Adrenal gland (tissue), 5 donors: ENCODE measurements around the gene CDKAL1.

Experiments used
- CTCF ChIP-seq, 6 experiments: fragments of 450-650 bp in 4 of 6; fragments of 200-600 bp in 2 of 6; sonication (generic) in 1 of 6; IDR thresholded peaks; 1 replicate in 5 of 6; 2 replicates in 1 of 6; pipeline versions ENCODE4 v1.5.1 to v1.8.0; 2016 to 2021; ENCODE audit warnings: antibody characterized with exemption in 6 of 6, mild to moderate bottlenecking in 2 of 6, moderate library complexity in 1 of 6
- POLR2A ChIP-seq, 2 donors: fragments of 450-650 bp; IDR thresholded peaks; one replicate each; pipeline ENCODE4 v1.6.1; 2017; ENCODE audit warnings: antibody characterized with exemption in 2 of 2, mild to moderate bottlenecking in 2 of 2, moderate library complexity in 1 of 2
- donor health status: DM: no; HTN: no; CAD: no.

- TF ChIP-seq CTCF (IDR thresholded peaks at IDR 0.05) (no peak), POLR2A (IDR thresholded peaks at IDR 0.05) (no peak)
These were observed 600.1 kb downstream of the CDKAL1 start for GRCh38 chr6:21134356-21134755.
